ENCODE data around the gene GSX2. TPM values are rescaled to one million over a fixed set of nuclear protein-coding genes. Genes with fewer than 3 reads are reported as not detected.
A peak's percentile ranks its signal among the peaks of the same experiment; 100 is the strongest.

GSX2 gene
- total and polyA plus RNA-seq, 2 of the 13 experiments (the other 11 are each of a cell fraction or from before 2014, with no cell fraction given): not detected

DNA sequence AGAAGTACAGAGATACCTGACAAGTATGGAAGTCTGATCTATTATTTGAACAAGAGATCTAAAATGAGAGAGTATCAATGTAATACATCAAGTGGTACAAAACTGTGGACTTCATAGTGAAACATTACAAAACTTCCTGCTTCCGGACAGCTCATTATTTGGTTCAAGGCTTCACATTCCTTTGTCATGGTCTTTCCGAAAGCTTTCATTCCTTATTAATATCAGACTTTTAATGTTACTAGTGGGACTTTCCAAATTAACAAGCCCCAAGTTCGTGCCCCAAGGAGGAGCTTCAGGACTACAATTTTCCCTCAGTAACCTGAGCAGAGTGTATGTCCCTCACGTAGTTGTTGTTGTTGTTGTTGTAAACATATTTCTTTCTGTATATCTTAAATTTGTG, 36.7 kb upstream of the GSX2 start:
- Histone ChIP-seq H2AFZ (ENCODE audit: low read length) (no peak overlapping the region), H3K9me3 (ENCODE audit: low read length) (no peaks in the 10 kb centered on the region), H3K9ac (ENCODE audit: insufficient read depth, low read depth, low read length) (peak overlapping the region; percentile 94), H3K27me3 (ENCODE audit: control insufficient read depth in 1 of 2, insufficient read depth in 2 of 2, low read length in 2 of 2) (no peaks in the 10 kb centered on the region; a peak in 1 of 5 replicates), H3K27ac (ENCODE audit: extremely low read length, insufficient read depth, low read length) (peak overlapping the region; percentile 85), H3K36me3 (replicated peaks in 1 of 2; ENCODE audit: control insufficient read depth in 1 of 2, insufficient read depth in 2 of 2, low read length in 2 of 2) (no peaks in the 10 kb centered on the region), H3K4me3 (replicated peaks in 1 of 3; ENCODE audit: insufficient read depth in 1 of 3, low read depth in 2 of 3, low read length in 3 of 3) (peak overlapping the region; percentile 89 to 96 (median 95)), H3K4me1 (ENCODE audit: insufficient read depth, low read length) (peaks cover 56% of the 10 kb centered on the region), H3K79me2 (ENCODE audit: insufficient read depth, low read length) (peaks cover 60% of the 10 kb centered on the region), H3K4me2 (ENCODE audit: low read depth, low read length) (peak overlapping the region; percentile 76), H4K20me1 (ENCODE audit: insufficient read depth, low read length) (peaks cover 36% of the 10 kb centered on the region; the same call in 1 of the 2 replicates)
- FAIRE-seq (no peak), DNase-seq (ENCODE audit: low spot score) (peak; percentile 52), ATAC-seq (peak; percentile 4; the same call in 2 of the 3 replicates)
- intact Hi-C loops (cut with micrococcal nuclease; ENCODE audit: unreplicated experiment) (loop anchor here (5.0 kb wide), 1 partner anchor 154 kb away; no protein-coding TSS in a partner anchor), in situ Hi-C loops (cut with HindIII; ENCODE audit: extremely low pct_ligation_motif_present, low pct_unique_long_range_greater_than_20kb) (no loop called here)
- CTCF ChIA-PET (ENCODE audit: low intra/inter-chr PET ratio, low total read pairs): no interaction called here
- 3% methylated on average over 4 of the region's 4 CpGs for WGBS (ENCODE audit: low lambda C conversion rate)
- no TSS peak for BruUV-seq (replicated peaks)
- POLR2A ChIA-PET: interaction anchor here (1.3 to 2.5 kb wide), 3 partner anchors 9 to 28 kb away, joined by 4 to 18 read pairs (median 5); no protein-coding TSS in a partner anchor
- TF ChIP-seq HNRNPUL1 (IDR thresholded peaks at IDR 0.05; ENCODE audit: low read depth, low read length) (no peak), ETV5 (CRISPR knock-in tag; IDR thresholded peaks at IDR 0.05; ENCODE audit: borderline replicate concordance) (peak; percentile 38; the same call in 1 of the 2 replicates), MYNN (CRISPR knock-in tag; IDR thresholded peaks at IDR 0.05; ENCODE audit: low read depth) (no peak), HDAC1 (CRISPR knock-in tag; IDR thresholded peaks at IDR 0.05) (0 out of 2 replicates have a peak, but pooled peaks have one; percentile 10), SAP130 (CRISPR knock-in tag; IDR thresholded peaks at IDR 0.05; ENCODE audit: low read depth) (peak; percentile 67), ELF3 (CRISPR knock-in tag; IDR thresholded peaks at IDR 0.05) (0 out of 2 replicates have a peak, but pooled peaks have one; percentile 32), SOX5 (CRISPR knock-in tag; IDR thresholded peaks at IDR 0.05; ENCODE audit: borderline replicate concordance) (0 out of 2 replicates have a peak, but pooled peaks have one; percentile 4)

DNA sequence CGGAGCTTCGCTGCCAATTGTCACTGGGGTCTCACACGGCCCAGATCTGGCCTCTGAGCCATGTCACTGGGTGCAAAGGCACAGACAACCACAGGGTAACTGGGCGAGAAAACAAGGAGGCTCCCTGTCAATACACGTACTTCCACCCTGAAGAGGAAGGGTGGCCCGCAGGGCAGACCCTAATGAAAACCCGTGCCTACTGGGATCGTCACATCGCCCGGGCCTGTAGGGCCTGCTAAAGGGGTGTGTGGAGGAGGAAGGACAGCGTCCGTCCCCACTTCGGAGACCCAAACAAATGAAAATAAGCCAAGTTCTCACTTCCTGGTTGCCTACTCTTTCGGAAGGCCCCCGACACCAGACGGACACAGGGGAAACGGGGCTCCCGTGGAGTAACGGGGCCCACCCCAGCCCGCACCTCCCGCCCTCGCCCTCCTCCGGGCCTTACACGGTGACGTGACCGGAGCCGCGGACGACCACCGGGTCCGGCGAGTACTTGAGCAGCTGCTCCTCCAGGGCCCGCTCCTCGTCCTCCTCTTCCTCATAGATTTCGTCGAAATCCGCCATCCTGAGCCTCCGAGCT, 36.1 kb upstream of the GSX2 start:
- intact Hi-C loops (cut with micrococcal nuclease; ENCODE audit: unreplicated experiment): loop anchor here (2.0 to 5.0 kb wide), 2 partner anchors 19 to 153 kb away; no protein-coding TSS in a partner anchor
- TF ChIP-seq FOXC1 (CRISPR knock-in tag; IDR thresholded peaks at IDR 0.05; ENCODE audit: borderline replicate concordance) (peak; percentile 24; the same call in 1 of the 2 replicates), PCBP1 (IDR thresholded peaks at IDR 0.05; ENCODE audit: borderline replicate concordance, low read depth, low read length) (no peak), PRPF4 (IDR thresholded peaks at IDR 0.05; ENCODE audit: low read depth, low read length, poor library complexity, severe bottlenecking) (no peak), SALL1 (CRISPR knock-in tag; IDR thresholded peaks at IDR 0.05) (0 out of 2 replicates have a peak, but pooled peaks have one; percentile 10), ZNF749 (CRISPR knock-in tag; IDR thresholded peaks at IDR 0.05; ENCODE audit: borderline replicate concordance) (no peak), ZNF552 (CRISPR knock-in tag; IDR thresholded peaks at IDR 0.05; ENCODE audit: borderline replicate concordance) (no peak), ARNT2 (CRISPR knock-in tag; IDR thresholded peaks at IDR 0.05; ENCODE audit: low read depth) (no peak), CBFB (CRISPR knock-in tag; IDR thresholded peaks at IDR 0.05) (no peak), EHMT2 (IDR thresholded peaks at IDR 0.05; ENCODE audit: borderline replicate concordance, low read depth, low read length) (no peak)
- TF ChIP-seq, protein P1, sequence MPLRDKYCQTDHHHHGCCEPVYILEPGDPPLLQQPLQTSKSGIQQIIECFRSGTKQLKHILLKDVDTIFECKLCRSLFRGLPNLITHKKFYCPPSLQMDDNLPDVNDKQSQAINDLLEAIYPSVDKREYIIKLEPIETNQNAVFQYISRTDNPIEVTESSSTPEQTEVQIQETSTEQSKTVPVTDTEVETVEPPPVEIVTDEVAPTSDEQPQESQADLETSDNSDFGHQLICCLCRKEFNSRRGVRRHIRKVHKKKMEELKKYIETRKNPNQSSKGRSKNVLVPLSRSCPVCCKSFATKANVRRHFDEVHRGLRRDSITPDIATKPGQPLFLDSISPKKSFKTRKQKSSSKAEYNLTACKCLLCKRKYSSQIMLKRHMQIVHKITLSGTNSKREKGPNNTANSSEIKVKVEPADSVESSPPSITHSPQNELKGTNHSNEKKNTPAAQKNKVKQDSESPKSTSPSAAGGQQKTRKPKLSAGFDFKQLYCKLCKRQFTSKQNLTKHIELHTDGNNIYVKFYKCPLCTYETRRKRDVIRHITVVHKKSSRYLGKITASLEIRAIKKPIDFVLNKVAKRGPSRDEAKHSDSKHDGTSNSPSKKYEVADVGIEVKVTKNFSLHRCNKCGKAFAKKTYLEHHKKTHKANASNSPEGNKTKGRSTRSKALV (CRISPR knock-in tag; IDR thresholded peaks at IDR 0.05): no peak

More for the DNA sequence above, 36.1 kb upstream of the GSX2 start:
- DNase-seq (ENCODE audit: low spot score) (peak; percentile 24), ATAC-seq (peak; percentile 77), FAIRE-seq (no peak)
- ChIA-PET POLR2A (interaction anchor here (1.2 to 2.5 kb wide), 4 partner anchors 10 to 27 kb away, joined by 4 to 18 read pairs (median 4); no protein-coding TSS in a partner anchor), CTCF (ENCODE audit: low intra/inter-chr PET ratio, low total read pairs) (no interaction called here)
- Histone ChIP-seq H3K27me3 (ENCODE audit: control insufficient read depth in 1 of 2, insufficient read depth in 2 of 2, low read length in 2 of 2) (no peaks in the 10 kb centered on the region; a peak in 1 of 5 replicates), H3K4me2 (ENCODE audit: low read depth, low read length) (peak overlapping the region; percentile 76), H4K20me1 (ENCODE audit: insufficient read depth, low read length) (peaks cover 33% of the 10 kb centered on the region; the same call in 1 of the 2 replicates), H3K79me2 (ENCODE audit: insufficient read depth, low read length) (peaks cover 54% of the 10 kb centered on the region), H3K9ac (ENCODE audit: insufficient read depth, low read depth, low read length) (peak overlapping the region; percentile 94), H3K4me3 (replicated peaks in 1 of 3; ENCODE audit: insufficient read depth in 1 of 3, low read depth in 2 of 3, low read length in 3 of 3) (peak overlapping the region; percentile 89 to 96 (median 95)), H3K4me1 (ENCODE audit: insufficient read depth, low read length) (peaks cover 54% of the 10 kb centered on the region), H3K36me3 (replicated peaks in 1 of 2; ENCODE audit: control insufficient read depth in 1 of 2, insufficient read depth in 2 of 2, low read length in 2 of 2) (no peaks in the 10 kb centered on the region), H2AFZ (ENCODE audit: low read length) (no peak overlapping the region), H3K9me3 (ENCODE audit: low read length) (no peaks in the 10 kb centered on the region), H3K27ac (ENCODE audit: extremely low read length, insufficient read depth, low read length) (peak overlapping the region; percentile 85)
- in situ Hi-C loops (cut with HindIII; ENCODE audit: extremely low pct_ligation_motif_present, low pct_unique_long_range_greater_than_20kb): no loop called here
- no TSS peak for BruUV-seq (replicated peaks)
- WGBS (ENCODE audit: low lambda C conversion rate): under 1% methylated on average over 22 of the region's 38 CpGs

All from HepG2 (cell line).